HG03039 (cell line): Measurements from ENCODE around the gene FMN2.
"Not testable (repeated sequence)": the region's sequence is repeated elsewhere in the genome, so short reads cannot be mapped to it uniquely, and the experiment has no call there.

Experiments used
- ATAC-seq: cut with Tn5 transposase; IDR thresholded peaks from one replicate; pipeline ENCODE4 v1.9.1; 2021; ENCODE audit warnings: mild to moderate bottlenecking, moderate library complexity; ENCODE audit not compliant: unreplicated experiment

The FMN2 gene

GRCh38 chr1:240295811-240296210, 204.1 kb downstream of the FMN2 start:
- ATAC-seq = no peak

DNA sequence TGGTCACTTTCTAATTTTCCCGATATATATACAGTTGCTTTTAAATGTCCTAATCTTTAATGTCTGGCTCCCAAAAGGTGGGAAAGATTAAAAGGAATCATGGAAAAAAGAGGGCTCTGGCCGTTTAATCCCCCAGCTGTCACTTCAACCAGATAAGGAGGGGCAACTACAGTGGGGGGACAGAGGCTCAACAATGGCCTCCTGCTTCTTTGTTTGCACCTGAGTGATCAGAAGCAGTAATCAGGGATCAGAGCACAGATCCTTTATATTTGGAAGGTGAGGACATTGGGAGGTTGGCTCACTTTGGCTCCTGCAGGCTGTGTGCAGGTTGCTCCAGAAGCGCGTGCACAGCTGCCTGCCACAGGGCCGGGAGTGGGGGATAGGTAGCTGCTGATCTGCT, 212.8 kb downstream of the FMN2 start:
- ATAC-seq = no peak

GRCh38 chr1:240306673-240307072, 215.0 kb downstream of the FMN2 start:
- no peak for ATAC-seq

GRCh38 chr1:240308096-240308495, 216.4 kb downstream of the FMN2 start:
- no peak for ATAC-seq

DNA sequence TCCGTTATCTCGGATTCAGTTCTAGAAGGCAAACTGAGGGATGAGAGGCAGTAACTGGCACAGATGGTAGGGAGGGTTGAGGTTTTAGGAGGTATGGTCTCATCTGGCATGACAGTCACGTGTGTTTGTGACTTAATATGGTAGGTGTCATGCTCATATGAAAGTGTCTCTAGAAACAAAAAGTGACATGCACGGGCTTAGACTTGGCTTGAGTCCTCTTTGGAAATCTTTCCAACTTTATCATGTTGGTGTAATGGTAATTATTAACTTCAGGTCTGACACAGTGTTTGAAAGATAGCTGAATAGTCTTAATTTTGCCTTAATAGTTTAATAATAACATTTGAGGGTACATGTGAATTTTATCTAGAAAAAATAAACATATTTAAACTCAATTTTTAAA, 218.1 kb downstream of the FMN2 start:
- no peak for ATAC-seq

DNA sequence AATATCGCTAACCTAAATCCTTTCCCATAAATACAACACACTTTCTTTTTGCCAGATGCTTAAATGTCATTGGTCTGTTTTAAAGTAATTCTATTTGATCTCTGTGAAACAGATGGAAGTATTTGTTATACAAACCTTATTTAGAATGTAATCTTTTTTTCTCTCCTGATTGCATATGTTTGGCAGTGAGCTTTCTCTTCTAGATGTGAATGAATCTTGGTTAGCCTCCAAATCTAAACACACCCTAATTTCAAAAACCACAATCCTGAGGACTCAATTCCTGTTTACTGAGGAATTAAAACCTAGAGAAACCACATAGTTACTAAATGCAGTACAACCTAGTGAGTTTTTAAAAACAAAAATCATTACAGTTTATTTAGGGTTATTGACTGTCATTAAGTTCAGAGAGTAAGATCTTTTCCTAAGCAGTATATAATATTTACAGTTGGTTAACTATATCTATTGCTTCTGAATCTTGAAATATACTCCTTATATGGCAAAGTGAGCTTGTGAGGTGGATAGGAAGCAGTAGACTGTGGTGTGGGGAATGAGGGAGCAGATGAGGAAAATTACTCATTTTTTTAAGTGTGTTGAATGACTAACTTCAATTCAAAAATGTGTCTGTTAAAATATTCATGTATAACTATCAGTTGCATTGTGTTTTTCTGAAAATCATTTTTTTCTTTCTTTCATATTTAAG, 218.7 kb downstream of the FMN2 start:
- ATAC-seq = no peak

GRCh38 chr1:240312872-240313271, 221.2 kb downstream of the FMN2 start:
- no peak for ATAC-seq

DNA sequence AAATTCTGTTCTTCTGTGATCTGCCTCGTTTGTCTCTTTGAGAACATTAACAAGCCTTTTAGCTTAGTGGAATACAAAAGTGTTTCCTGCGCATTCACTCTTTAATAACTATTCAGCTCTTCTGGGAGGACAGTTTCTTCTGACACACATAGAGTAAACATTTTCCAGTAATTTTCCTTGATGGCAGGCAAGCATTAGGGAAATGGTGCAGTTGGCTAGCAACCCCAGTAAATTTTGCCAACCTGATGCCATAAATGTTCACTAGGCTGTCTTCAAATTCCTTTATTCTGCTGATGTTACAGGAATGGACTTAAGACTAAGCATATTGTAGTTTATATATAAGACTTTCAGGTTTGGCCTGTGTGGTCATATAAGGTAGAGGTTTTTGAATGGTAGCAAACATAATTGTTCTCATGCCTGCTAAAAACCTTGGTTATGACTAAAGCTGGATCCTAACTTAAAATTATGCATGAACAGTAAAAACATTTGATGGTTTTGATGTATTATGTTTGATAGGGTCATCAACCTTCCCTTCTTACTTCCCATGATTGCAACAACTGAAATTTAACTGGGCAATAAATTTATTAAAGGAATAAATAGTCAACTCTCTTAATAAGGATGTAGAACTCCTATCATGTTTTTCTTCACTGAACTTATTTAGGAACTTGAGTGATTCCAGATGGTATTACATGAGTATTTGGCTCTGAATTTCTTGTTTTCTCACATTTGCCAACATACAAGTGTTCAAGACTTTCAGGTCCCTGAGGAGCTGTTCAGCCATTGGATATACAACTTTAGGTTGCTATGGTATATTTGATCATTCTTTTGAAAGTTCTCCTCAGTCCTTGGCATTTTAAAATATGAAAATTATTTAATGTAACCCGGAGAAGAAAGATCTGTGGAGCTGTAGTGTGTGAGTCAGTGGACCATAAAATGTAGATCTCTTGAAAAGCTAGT, 223.4 kb downstream of the FMN2 start:
- ATAC-seq = no peak

DNA sequence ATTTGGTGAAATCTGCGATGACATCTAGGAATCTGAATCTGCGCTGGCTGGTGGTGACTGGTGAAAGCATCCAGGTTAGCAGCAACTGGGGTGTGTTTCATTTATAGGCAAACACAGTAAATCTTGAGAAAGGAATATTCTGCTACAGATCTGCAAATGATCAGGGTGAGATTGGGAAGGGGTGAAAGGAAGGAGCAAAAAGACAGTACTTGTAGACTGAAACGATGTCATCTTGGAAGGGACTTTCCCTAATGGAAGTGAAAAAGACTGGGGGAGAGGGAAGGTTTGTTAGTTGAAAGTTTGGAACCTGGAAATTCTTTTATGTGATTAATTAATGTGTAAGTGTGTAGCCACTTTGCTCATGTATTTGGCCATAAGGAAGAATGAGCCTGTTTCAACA, 228.3 kb downstream of the FMN2 start:
- ATAC-seq = no peak

- no peak for ATAC-seq
These were observed 229.0 kb downstream of the FMN2 start for GRCh38 chr1:240320659-240321058.

DNA sequence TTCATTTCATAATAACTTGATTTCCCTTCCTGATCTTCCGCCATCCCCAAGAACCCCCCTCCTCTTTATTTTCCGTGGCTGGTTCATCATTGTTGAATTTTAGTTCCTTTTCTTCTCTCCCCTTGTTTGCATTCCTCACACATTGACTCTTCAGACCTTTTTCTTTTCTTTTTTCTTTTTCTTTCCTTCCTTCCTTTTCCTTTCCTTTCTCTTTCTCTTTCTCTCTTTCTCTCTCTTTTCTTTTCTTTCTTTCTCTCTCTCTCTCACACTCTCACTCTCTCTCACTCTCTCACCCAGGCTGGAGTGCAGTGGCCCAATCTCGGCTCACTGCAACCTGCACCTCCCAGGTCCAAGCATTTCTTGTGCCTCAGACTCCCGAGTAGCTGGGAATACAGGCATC, 231.3 kb downstream of the FMN2 start:
- no peak for ATAC-seq

- ATAC-seq = not testable (repeated sequence)
These were observed 236.7 kb downstream of the FMN2 start for GRCh38 chr1:240328382-240328781.

DNA sequence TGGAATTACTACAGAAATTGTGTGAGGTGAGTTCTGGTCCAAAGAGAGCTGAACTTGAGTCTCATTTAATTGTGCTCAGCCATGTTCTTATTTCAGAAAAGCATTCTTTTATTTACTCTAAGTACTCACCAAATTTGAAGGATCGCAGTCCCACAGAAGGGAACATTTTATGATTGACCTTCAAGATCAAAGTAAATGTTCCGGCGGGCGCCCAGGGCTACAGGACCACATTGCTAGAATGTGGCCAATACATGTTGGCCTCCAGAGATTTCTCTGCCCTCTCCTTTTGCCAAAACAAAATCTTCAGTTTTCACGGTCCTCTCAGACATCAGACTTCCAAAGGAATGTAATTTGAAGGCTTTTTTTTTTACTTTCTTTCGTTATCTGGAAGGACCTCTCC, 237.8 kb downstream of the FMN2 start:
- ATAC-seq = no peak

GRCh38 chr1:240332672-240333071, 241.0 kb downstream of the FMN2 start:
- ATAC-seq = no peak

DNA sequence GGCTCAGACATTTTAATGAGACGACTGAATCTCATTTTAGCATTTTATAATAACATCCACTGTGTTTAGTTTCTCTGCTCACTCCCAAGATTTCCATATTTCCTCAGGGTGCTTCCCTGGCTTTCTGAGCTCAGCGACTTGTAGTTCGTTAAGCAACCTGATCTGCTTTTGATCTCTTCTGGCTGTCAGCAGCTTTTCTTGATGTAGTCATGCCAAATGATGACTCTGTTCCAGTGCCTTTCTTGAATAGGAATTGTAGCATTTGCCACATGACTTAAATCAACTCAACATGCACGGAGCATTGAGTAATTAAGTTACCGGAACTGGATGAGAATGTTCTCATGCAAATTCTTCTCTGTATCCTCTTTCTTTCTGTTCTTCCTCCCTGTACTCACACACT, 246.1 kb downstream of the FMN2 start:
- no peak for ATAC-seq

GRCh38 chr1:240338837-240339236, 247.2 kb downstream of the FMN2 start:
- ATAC-seq = no peak

GRCh38 chr1:240341365-240342250, 249.9 kb downstream of the FMN2 start:
- no peak for ATAC-seq

DNA sequence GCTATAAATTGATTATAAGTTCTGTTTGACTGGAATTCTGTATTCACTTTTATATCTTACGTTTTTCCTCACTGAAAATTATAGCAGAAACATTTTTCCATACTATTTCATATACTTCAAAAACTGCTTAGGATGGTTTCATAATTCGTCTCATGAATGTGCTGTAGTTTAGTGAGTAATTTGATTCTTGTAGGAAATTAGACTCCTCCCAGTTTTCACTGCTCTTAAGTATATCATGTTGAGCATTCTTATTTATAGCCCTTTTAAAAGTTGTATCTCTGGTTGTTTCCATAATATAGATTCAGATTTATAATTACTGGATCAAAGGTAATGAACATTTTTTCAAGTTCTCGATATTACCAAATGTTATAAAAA, 250.6 kb downstream of the FMN2 start:
- ATAC-seq = no peak

DNA sequence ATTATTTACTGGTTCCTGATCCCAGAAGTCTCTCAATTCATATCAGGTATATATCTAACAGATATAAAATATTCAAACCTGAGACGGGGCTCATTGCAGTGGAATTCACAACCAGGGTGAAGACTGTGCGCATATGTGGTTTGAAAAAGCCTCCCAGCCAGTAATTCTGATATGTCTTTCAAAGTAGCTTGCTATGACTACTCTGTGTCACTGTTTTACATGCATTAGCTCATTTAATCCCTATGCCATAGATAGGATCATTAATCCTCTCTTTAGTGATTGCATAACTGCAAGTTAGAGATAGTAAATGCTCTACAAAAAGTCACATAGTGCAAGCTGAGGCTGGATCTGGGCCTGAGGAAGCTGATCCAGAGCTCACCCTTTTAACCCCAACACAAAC, 251.4 kb downstream of the FMN2 start:
- no peak for ATAC-seq

- ATAC-seq = no peak
These were observed 252.3 kb downstream of the FMN2 start for GRCh38 chr1:240343966-240344365.

- ATAC-seq = no peak
These were observed 253.2 kb downstream of the FMN2 start for GRCh38 chr1:240344918-240345317.
